Raji (cell line): ENCODE results near the gene ZC3H12C.

Source experiments
- POLR2A ChIP-seq: IDR thresholded peaks from 2 replicates; pipeline ENCODE4 v1.6.1; 2011; ENCODE audit warnings: low read depth, low read length, control low read depth; ENCODE audit not compliant: insufficient read depth

Gene ZC3H12C

DNA sequence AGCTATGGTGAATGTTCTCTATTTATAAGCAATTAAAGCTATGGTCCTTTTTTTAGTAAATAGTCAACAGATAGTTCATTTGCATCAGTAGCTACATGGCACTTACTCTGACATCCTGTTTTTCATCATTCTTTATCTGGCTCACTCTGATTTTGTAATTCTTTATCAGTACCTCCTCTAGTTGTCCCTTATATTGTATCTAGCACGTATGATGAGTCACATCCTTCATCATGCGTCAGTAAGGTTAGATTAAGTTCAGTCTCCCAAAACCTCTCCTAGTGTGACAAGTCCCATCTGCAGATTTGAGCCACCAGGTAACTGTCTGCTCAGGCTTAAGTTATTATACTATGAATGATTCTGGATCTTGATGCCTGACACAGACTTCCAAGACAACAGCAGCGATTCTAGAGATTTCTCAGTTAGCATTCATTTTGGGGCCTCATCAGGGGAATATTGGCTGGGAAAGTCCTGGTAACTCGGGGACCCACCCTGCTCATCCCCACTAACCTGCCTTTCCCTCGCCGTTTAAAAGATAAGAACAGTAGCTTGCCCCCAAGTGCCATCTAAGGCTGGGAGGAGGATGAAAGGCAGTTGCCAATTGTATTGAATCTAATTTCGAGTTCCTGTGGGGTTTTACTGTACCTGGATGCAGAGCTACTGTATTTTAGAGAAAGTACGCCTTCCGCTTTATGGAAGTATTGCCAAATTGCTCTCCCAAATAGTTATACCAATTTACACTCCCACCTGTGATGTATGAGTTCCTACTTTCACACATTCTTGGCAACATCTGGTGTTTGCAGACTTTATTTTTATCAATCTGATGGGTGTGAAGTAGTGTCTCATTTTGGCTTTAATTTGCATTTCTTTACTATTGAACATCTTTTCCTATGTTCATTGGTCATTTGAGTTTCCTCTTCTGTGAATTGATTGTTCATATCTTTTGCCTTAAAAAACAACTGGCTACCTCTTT, 55.9 kb downstream of the ZC3H12C start:
- no peak for TF ChIP-seq POLR2A

DNA sequence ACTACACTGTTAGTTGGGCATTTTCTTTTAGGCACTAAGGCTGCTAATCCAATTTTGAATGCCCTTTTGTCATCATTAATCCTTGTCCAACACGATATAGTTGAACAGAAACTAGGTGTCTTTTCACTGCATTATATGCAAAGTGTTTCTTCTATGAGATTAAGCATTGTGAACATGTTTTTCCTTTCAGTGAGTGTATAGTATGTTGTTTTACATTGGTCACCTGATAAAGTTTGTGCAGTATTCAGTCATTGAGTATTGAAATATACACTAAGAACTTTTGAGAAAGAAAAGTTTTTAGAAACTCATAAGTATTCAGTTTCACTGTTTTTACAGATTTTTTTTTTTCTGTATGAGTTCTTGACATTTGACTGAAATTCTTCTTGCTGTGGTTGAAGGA, 59.0 kb downstream of the ZC3H12C start:
- no peak for TF ChIP-seq POLR2A

DNA sequence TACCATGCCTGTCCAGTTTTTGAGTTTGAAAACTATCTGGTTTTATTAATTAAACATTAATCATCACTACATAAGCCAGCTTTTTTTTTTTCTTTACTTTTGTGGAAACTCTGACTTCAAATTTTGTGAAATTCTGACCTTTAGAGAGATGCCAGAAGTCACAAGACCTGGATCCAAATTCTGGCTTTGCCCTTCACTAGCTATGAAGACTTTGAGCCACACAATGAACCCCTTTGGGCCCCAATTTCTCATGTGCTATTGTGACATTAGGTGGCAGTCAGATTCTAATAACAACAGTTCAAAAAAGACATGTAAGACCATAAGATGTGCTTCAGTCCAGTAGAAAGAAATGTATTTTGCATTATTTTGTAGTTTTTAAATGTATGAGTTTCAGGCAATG, 60.3 kb downstream of the ZC3H12C start:
- TF ChIP-seq POLR2A: no peak

DNA sequence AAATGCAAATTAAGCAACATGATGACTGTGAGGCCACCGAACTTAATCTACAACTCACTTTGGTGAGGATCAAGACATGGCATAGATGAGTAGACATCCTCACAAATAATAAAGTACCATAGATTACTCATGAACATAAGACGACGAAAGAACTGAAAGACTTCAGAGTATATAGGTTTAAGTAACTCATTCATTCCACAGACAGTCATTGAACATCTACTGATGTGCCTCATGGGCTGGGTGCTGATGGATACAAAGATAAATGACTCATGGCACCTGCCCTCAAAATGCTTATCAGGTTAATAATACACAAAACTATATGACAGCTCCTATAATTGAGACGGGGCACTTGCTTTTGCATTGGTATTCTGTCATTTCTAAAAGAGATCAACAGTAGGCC, 63.3 kb downstream of the ZC3H12C start:
- no peak for TF ChIP-seq POLR2A

DNA sequence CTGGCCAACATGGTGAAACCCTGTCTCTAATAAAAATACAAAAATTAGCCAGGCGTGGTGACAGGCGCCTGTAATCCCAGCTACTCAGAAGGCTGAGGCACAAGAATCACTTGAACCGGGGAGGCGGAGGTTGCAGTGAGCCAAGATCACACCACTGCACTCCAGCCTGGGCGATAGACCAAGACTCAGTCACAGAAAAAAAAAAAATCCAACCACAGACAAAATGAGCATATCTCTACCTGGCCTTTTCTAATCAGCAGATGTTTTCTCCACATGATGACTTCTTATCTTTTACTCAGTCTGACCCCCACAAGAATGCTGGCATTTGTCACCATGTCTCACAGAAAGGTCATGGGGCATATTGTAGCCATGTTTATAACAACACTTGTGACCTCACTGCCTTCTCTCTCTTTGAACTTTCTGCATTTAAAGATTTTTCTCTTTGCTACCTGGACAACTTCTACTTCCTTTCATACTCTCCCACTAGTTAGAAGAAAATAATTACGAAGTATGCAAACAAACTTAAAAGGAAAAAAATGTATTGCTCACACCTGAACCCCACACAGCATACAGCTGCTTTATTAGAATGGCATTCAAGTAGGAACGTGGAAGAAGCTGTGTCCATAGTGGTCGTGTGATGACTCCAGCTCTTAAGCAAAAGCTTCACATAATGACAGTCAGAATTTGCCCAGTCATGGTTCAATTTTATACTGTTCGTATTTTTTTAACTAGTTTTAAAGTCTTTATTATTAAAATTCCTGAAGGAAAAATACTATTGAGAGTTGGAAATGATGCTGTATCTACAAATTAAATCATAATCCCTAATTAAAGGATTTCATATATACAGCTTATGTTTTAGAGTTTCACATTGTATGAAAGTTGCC, 65.4 kb downstream of the ZC3H12C start:
- no peak for TF ChIP-seq POLR2A

DNA sequence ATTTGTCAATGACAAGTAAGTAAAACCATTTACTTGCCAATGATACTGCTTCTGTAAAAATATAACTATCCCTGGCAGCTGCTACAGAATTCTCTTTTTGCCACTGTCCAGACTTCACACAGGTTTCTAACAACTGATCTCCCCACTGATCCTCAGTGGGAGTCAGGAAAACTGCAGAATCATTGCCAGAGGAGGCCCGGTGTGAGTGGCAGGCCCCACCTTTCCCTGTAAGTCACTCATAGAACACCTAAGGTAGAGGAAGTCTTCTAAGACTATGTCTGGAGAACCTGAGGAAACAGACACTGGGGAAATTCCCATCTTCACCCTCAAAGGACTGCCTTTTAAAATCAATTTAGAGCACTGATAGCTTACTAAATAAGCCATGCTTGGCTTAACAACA, 66.3 kb downstream of the ZC3H12C start:
- TF ChIP-seq POLR2A: no peak

DNA sequence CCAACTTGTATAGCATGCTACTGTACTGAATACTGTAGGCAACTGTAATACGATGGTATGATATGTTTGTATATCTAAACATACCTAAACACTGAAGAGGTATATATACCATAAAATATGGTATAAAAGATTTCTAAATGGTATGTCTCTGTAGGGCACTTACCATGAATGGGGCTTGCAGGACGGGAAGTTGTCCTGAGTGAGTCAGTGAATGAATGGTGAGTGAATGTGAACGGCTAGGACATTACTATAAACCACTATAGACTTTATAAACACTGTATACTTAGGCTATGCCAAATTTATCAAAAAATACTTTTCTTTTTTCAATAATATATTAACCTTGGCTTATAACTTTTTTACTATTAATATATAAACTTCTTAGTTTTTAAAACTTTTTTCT, 66.8 kb downstream of the ZC3H12C start:
- TF ChIP-seq POLR2A: no peak

DNA sequence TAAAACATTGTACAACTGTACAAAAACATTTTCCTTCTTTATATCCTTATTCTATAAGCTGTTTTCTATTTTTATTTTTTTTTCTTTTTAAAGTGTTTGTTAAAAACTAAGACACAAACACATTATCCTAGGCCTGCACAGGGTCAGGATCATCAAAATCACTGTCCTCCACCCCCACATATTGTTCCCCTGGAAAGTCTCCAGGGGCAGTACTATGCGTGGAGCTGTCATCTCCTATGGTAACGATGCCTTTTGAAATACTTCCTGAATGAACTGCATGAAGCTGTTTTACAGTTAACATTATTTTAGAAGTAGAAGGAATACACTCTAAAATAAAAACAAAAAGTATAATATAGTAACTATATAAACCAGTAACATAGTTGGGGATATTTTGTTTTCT, 67.2 kb downstream of the ZC3H12C start:
- no peak for TF ChIP-seq POLR2A

DNA sequence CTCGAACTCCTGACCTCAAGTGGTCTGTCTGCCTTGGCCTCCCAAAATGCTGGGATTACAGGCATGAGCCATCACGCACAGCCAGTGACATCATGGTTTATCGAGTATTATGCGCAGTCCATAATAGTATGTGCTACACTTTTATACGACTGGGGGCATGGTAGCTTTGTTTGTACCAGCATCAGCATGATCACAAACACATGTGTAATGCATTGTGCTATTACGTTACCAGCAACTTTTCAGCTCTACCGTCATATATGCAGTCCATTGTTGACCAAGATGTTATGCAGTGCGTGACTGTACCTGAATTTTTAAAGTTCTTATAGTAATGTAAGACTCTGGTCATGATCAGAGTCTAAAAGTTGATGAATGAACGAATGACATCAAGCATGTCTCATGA, 67.9 kb downstream of the ZC3H12C start:
- no peak for TF ChIP-seq POLR2A

DNA sequence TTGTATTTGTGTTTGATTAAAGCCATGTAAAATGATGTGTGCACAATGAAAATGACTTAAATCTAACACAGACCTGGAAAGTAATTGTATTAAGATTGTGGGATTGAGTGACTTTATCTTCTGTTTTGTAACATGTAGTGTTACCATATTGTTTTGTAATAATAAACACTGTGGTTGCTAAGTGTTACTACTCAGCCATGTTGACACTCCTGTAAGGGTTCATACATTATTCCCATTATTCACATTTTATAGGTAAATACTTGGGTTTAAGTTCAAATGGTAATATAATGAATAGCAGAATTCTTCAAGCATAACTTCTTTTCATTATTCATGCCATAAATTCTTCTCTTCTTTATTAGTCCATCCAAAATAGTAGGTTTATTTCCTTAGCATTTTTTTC, 69.0 kb downstream of the ZC3H12C start:
- no peak for TF ChIP-seq POLR2A

DNA sequence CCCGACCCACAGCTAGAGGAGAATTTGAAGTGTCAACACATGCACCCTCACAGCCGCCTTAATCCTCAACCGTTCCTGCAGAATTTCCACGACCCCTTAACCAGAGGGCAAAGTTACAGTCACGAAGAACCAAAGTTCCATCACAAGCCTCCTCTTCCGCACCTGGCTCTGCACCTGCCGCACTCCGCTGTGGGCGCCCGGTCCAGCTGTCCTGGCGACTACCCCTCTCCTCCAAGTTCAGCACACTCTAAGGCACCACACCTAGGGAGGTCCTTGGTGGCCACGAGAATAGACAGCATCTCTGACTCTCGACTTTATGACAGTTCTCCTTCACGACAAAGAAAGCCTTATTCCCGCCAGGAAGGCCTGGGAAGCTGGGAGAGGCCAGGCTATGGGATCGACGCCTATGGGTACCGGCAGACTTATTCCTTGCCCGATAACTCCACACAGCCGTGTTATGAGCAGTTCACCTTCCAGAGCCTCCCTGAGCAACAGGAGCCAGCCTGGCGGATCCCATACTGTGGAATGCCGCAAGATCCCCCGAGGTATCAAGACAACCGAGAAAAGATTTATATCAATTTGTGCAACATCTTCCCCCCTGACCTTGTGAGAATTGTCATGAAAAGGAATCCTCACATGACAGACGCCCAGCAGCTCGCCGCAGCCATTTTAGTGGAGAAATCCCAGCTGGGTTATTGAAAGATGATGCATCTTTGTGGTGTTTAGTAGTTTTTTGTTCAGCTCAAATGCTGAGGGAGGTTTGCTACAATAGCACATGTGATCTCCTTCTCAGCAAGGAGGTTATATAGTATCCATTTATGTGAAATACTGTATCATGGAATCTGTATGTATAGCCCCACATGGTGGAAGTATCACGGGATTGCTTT, 72.1 kb downstream of the ZC3H12C start:
- no peak for TF ChIP-seq POLR2A

DNA sequence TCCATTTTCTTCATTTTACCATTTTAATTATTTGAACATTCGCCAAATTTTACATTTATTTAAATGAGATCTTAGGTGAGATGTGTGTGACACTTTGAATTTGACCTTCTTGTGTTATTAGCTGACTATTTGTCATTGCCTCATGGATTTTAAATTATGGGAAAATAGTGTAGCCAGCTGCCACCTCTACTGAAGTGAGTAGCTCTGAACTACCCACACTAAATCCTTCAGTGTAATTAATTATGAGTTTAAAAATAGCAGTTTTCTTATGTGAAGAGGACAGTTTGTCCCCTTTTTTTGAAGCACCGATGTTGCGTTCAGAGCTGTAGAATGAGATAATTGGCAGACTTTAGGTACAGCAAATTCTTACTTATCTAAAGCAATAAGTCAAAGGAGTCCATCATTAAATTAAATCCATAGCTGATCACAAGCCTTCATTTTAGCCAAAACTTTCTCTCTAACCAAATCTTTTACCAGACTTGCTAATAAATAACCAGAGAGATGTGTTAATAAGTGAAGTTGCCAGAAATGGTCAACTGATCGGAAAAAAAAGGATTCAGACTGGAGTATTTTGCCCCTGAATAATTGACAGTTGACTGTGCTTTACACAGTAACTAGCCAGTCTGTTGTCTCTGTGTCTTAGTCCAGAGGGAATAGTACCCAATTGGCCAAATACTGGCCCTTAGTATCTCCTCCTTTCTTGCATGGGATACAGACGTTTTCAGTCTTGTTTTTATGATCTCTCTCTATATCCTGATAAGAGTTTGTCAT, 75.0 kb downstream of the ZC3H12C start:
- no peak for TF ChIP-seq POLR2A

DNA sequence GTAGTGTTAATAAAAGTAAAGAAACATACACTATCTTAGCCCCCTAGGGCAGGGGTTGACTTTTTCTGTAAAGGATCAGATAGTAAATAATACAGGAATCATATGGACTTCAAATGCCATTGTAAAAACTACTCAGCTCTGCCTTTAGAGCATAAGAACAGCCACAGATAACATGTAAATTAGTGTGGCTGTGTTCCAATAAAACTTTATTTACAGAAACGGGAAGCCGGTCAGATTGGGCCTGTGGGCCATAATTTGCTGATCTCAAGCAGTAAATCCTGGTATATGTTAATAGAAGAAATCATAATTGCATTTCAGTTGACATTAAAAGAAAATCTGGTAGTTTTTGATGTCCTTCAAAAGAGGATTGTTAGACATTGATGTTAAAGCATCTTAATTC, 76.5 kb downstream of the ZC3H12C start:
- TF ChIP-seq POLR2A: no peak

DNA sequence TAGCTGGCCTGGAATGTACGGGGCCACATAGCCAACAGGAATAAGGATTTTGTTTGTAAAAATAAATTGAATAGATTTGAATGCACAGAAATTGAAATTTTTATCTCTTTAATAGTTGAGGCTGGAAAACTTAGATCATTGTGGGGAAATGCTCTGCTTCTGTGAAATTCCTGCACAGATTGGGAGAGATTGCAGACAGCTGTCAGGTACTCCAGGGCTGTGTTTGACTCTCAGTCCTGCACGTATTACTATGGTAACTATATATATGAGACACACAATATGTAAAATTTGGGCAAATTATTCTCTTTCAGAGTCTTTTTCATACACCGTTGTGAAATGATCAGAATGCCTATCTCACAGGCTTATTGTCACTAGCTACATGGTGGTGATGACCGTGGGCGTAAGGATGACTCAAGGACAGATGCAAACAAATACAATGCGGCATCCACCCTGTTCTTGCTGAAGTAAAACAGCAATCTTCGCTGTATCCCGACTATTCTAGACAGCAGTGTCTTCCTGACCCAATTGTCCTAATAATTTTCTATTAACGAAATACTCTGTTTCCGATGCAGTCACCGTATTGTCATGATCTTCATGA, 79.4 kb downstream of the ZC3H12C start:
- TF ChIP-seq POLR2A: no peak
